ENCODE data around the gene TMEM200B. TPM values are rescaled to one million over a fixed set of nuclear protein-coding genes. Genes with fewer than 3 reads are reported as not detected.
"Not testable (repeated sequence)": the region's sequence is repeated elsewhere in the genome, so short reads cannot be mapped to it uniquely, and the experiment has no call there.

TMEM200B gene
- total and polyA plus RNA-seq, 9 donors, result 16.2 to 65.9 (median 30.6) TPM

DNA sequence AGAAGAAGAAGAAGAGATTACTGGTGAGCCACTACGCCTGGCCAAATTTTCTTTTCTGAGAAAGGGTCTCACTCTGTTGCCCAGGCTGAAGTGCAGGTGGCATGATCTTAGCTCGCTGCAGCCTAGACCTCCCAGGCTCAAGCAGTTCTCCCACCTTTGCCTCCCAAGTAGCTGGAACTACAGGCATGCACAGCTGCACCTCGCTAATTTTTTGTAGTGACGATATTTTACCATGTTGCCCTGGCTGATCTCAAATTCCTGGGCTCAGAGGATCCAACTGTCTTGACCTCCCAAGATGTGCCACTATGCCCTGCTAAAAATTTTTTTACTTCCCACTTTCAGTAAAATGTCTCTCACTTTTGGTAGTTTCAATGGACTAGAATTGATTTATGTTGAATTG is 24.4 kb downstream of the TMEM200B start:
- H3K4me3 ChIP-seq, result no peak overlapping the region
- 45 to 63% (median 48%) methylated on average over 4 of the region's 4 CpGs for WGBS, 3 donors
- TF ChIP-seq POLR2A (IDR thresholded peaks at IDR 0.05) (no peak), EP300 (IDR thresholded peaks at IDR 0.05) (no peak)
- TF ChIP-seq, protein P1, sequence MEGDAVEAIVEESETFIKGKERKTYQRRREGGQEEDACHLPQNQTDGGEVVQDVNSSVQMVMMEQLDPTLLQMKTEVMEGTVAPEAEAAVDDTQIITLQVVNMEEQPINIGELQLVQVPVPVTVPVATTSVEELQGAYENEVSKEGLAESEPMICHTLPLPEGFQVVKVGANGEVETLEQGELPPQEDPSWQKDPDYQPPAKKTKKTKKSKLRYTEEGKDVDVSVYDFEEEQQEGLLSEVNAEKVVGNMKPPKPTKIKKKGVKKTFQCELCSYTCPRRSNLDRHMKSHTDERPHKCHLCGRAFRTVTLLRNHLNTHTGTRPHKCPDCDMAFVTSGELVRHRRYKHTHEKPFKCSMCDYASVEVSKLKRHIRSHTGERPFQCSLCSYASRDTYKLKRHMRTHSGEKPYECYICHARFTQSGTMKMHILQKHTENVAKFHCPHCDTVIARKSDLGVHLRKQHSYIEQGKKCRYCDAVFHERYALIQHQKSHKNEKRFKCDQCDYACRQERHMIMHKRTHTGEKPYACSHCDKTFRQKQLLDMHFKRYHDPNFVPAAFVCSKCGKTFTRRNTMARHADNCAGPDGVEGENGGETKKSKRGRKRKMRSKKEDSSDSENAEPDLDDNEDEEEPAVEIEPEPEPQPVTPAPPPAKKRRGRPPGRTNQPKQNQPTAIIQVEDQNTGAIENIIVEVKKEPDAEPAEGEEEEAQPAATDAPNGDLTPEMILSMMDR (IDR thresholded peaks at IDR 0.05), result no peak
- H3K9me3 ChIP-seq, result no peaks in the 10 kb centered on the region
- no peaks in the 10 kb centered on the region for H3K4me1 ChIP-seq (ENCODE audit: insufficient read depth)
- H3K27ac ChIP-seq, result no peak overlapping the region
- no peaks in the 10 kb centered on the region for H3K36me3 ChIP-seq
- intact Hi-C loops (cut with DNase I), result no loop called here
- DNase-seq, result no peak
- no peaks in the 10 kb centered on the region for H3K27me3 ChIP-seq

DNA sequence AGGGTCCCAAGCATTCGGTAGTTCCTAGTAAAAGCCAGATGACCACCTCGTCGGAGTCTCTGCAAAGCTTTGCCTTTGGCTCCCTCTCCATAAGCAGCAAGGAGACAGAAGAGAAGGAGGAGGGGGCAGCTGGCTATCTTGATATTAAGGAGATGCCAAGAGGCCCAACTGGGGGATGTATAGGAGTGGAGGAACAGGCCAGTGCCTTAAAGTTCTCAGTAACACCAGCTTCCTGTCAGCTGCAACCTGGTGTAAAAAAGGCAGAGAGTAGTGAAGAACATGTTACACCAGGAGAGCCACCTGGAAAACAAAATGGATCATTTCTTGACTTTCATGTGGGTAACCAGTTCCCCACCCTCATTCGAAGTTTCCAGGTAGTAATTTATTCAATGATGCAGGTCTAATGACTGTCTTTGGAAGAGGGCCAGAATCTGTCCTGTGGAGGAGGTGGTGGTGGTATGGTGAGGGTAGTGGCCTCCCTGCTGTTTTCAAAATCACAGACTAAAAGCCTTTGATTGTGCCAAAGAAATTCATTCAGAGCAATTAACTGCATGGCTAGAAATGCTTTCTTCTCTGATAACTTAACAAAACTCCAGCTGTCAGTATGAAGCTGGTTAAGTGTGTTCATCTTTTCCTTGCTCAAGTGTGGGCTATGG is 27.3 kb downstream of the TMEM200B start:
- H3K4me1 ChIP-seq (ENCODE audit: insufficient read depth), result no peaks in the 10 kb centered on the region
- H3K9me3 ChIP-seq, result no peaks in the 10 kb centered on the region
- DNase-seq, result no peak
- no peaks in the 10 kb centered on the region for H3K36me3 ChIP-seq
- no peak overlapping the region for H3K27ac ChIP-seq
- H3K4me3 ChIP-seq, result no peak overlapping the region
- H3K27me3 ChIP-seq, result no peaks in the 10 kb centered on the region
- intact Hi-C loops (cut with DNase I), result no loop called here
- WGBS, 3 donors, result 48 to 55% (median 54%) methylated on average over 4 of the region's 4 CpGs
- TF ChIP-seq, protein P1 (IDR thresholded peaks at IDR 0.05), result no peak
- TF ChIP-seq POLR2A (IDR thresholded peaks at IDR 0.05) (no peak), EP300 (IDR thresholded peaks at IDR 0.05) (no peak)

GRCh38 chr1:29094954-29095353 is 28.7 kb downstream of the TMEM200B start:
- H3K4me1 ChIP-seq (ENCODE audit: insufficient read depth), result no peaks in the 10 kb centered on the region
- no peaks in the 10 kb centered on the region for H3K36me3 ChIP-seq
- H3K4me3 ChIP-seq, result no peak overlapping the region
- no peaks in the 10 kb centered on the region for H3K9me3 ChIP-seq
- DNase-seq, result no peak
- TF ChIP-seq EP300 (IDR thresholded peaks at IDR 0.05) (no peak), POLR2A (IDR thresholded peaks at IDR 0.05) (no peak)
- TF ChIP-seq, protein P1 (IDR thresholded peaks at IDR 0.05), result no peak
- H3K27ac ChIP-seq, result no peak overlapping the region
- no peaks in the 10 kb centered on the region for H3K27me3 ChIP-seq
- intact Hi-C loops (cut with DNase I), result no loop called here
- WGBS, 3 donors, result 87 to 93% (median 92%) methylated on average over 1 of the region's 1 CpG

DNA sequence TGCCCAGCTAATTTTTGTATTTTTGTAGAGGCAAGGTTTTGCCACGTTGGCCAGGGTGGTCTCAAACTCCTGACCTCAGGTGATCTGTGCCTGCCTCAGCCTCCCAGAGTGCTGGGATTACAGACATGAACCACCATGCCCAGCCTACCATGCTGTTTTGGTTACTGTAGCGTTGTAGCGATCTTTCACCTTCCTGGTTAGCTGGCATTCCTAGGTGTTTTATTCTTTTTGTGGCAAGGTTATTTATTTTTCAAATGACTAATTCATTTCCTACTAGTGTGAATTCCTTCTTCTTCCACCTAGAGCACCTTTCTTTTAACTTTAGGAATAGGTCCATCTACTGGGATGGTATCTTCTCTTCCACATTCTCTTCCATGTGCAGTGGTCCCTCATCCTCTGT is 29.3 kb downstream of the TMEM200B start:
- Histone ChIP-seq H3K4me3 (no peak overlapping the region), H3K36me3 (no peaks in the 10 kb centered on the region), H3K27ac (no peak overlapping the region), H3K4me1 (ENCODE audit: insufficient read depth) (no peaks in the 10 kb centered on the region), H3K27me3 (no peaks in the 10 kb centered on the region), H3K9me3 (no peaks in the 10 kb centered on the region)
- intact Hi-C loops (cut with DNase I), result no loop called here
- DNase-seq, result no peak
- TF ChIP-seq, protein P1 (IDR thresholded peaks at IDR 0.05), result no peak
- no peak for TF ChIP-seq POLR2A (IDR thresholded peaks at IDR 0.05)
- no peak for TF ChIP-seq EP300 (IDR thresholded peaks at IDR 0.05)
- WGBS, 3 donors, result 89 to 95% (median 92%) methylated on average over 3 of the region's 3 CpGs

DNA sequence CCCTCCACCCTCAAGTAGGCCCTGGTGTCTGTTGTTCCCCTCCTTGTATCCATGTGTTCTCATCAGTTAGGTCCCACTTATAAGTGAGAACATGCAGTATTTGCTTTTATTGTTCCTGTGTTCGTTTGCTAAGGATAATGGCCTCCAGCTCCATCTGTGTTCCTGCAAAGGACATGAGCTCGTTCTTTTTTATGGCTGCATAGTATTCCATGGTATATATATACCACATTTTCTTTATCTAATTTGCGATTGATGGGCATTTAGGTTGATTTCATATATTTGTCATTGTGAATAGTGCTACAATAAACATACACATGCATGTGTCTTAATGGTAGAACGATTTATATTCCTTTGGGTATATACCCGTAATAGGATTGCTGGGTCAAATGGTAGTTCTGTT is 31.0 kb downstream of the TMEM200B start:
- H3K27me3 ChIP-seq; intact Hi-C loops (cut with DNase I); H3K4me3 ChIP-seq; H3K36me3 ChIP-seq; H3K4me1 ChIP-seq (ENCODE audit: insufficient read depth); DNase-seq; H3K27ac ChIP-seq; H3K9me3 ChIP-seq: not testable (repeated sequence)
- WGBS, 3 donors, result 96 to 98% (median 96%) methylated on average over 5 of the region's 5 CpGs
